Gastrocnemius medialis (tissue), 4 donors: ENCODE results near the gene APOLD1.

Experiments
- CTCF ChIP-seq, 5 experiments: fragments of 450-650 bp in 3 of 5; fragments of 200-600 bp in 2 of 5; sonication (generic) in 2 of 5; IDR thresholded peaks in 4 of 5; conservative IDR thresholded peaks in 1 of 5; 1 replicate in 4 of 5; 2 replicates in 1 of 5; pipeline ENCODE4 v1.5.1; 2016 to 2019; ENCODE audit warnings: antibody characterized with exemption in 5 of 5, mild to moderate bottlenecking in 3 of 5, moderate library complexity in 3 of 5
- POLR2A ChIP-seq, 2 donors: fragments of 450-650 bp; IDR thresholded peaks; one replicate each; pipeline ENCODE4 v1.6.1; 2017; ENCODE audit warnings: antibody characterized with exemption in 2 of 2, mild to moderate bottlenecking in 2 of 2, moderate library complexity in 2 of 2

GRCh38 chr12:12786351-12786705, 869 bp downstream of the APOLD1 start:
- TF ChIP-seq CTCF (IDR thresholded peaks at IDR 0.05 in 4 of 5, conservative IDR thresholded peaks at IDR 0.05 in 1 of 5): no peak
- no peak for TF ChIP-seq POLR2A (IDR thresholded peaks at IDR 0.05)
